ENCODE results near the gene NLRP6.
"Not testable (repeated sequence)": the region's sequence is repeated elsewhere in the genome, so short reads cannot be mapped to it uniquely, and the experiment has no call there.

Gene NLRP6

DNA sequence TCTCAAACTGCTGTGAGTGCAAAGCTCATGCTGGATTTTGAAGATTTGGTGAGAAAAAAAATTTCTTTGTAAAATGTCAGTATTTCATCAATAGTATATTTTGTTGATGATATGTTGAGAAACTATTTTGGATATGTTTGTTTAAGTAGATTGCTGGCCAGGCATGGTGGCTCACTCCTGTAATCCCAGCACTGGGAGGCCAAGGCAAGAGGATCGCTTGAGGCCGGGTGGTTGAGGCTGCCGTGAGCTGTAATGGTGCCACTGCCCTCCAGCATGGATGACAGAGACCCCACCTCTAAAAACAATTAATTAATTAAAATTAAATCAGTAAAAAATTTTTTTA is 49.3 kb downstream of the NLRP6 start:
- FAIRE-seq: no peak

DNA sequence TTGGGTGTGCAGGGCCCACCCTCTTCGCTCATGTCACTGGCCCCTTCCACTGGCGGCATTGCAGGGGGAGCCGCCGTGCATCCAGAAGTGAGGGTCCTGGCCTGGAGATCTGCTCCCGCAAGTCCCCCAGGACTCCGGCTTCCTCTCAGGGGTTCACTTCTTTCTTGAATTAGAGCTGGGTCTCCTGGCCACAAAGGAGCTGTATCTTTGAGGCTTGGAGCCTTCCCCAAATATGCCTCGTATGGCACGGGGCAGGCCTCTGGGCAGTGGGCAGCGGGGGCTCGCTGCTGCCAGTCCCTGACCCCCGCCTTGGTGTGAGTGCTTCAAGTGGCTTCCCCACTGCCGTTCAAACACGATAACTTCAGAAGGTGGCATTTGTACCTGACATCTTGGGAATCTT is 49.8 kb downstream of the NLRP6 start:
- FAIRE-seq: no peak

DNA sequence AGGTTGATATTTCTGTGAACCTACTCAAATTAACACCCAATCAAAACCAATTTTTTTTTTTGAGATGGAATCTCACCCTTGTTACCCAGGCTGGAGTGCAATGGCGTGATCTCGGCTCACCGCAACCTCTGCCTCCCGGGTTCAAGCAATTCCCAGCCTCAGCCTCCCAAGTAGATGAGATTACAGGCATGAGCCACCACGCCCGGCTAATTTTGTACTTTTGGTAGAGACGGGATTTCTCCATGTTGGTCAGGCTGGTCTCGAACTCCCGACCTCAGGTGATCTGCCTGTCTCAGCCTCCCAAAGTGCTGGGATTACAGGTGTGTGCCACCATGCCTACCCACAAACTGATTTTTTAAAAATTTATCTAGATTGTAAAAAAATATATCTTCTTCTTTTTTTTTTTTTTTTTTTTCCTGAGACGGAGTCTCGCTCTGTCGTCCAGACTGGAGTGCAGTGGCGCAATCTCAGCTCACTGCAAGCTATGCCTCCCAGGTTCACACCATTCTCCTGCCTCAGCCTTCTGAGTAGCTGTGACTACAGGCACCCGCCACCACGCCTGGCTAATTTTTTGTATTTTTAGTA is 50.4 kb downstream of the NLRP6 start:
- FAIRE-seq: not testable (repeated sequence)

DNA sequence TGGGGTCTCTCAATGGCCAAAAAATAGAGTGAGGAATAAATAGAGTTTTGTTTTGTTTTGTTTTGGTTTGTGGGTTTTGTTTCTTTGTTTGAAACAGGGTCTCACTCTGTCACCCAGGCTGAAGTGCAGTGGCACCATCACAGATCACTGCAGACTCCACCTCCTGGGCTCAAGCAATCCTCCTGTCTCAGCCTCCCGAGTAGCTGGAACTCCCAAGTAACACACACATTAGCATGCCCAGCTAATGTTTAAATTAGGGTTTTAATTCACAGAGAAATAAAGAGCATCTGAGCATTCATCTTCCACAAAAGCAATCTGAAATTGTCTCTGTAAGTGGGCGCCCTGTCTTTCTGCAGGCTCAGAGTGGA is 51.7 kb downstream of the NLRP6 start:
- FAIRE-seq: no peak

DNA sequence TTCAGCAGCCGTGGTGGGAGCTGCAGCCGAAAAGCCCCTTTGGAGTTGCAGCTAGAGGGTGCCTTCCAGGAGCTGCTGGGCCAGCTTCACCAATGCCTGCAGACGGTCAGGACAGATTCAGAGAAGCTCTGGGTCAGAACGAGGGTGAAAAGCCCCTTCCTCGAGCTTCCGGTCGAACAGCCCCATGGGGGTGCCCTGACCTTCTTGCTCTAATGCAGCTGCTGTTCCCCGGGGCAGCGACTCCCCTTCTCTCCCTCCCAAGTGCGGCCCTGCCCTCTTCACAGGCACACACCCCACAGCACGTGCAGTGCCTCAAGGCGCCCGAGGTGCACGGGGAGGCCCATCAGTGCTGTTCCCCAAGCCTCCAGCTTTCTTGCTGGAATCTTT is 52.1 kb downstream of the NLRP6 start:
- no peak for FAIRE-seq

DNA sequence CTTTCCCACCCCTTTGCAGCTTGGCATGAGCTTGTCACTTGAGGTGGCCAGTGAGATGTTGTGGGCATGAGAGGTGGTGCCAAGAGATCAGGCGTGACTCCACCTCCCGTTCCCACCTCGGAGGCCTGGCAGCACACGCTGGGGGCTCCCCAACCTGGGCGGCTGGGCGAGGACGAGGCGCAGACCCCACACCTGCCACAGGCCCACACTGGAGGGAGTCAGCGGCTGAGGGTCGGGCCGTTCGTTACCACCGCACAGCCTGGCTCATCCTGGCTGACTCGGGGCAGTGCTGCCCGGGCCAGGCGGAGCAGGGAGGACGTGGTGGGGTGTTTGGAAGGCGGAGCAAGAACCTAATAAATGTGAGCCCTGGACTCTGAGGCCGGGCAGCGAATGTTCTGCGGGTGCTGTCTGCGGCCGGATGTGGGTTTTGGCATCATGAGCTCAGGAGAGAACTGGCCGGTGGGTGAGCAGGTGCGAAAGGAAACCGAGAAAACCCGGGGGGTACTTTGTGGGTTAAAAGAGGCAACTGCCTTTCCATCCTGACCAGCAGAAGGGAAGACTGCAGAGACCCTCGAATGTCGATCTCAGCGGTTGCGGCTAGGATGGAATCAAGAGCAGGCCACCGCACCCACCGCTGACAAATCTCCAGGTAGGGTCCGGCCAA is 52.6 kb downstream of the NLRP6 start:
- no peak for FAIRE-seq

DNA sequence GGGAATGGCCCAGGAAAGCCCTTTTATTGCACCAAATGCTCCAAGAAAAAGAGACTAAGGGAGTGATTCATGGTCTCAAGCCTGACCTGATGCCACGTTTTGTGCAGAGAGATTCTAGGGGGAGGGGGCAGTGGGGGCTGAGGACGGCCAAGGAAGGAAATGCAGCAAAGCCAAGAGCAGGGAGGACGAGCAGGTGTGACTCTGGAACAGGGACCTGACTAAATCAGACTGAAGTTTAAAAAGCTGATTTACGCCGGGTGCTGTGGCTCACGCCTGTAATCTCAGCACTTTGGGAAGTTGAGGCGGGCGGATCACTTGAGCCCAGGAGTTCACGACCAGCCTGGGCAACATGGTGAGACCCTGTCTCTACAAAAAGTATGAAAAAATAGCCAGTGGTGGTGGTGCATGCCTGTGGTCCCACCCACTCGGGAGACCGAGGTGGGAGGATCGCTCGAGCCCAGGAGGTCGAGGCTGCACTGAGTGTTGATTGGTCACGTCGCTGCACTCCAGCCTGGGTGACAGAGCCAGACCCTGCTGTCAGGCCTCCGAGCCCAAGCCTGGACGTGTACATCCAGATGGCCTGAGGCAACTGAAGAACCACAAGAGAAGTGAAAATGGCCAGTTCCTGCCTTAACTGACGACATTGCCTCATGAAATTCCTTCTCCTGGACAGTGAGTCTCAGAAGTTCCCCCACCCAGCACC is 53.3 kb downstream of the NLRP6 start:
- no peak for FAIRE-seq

DNA sequence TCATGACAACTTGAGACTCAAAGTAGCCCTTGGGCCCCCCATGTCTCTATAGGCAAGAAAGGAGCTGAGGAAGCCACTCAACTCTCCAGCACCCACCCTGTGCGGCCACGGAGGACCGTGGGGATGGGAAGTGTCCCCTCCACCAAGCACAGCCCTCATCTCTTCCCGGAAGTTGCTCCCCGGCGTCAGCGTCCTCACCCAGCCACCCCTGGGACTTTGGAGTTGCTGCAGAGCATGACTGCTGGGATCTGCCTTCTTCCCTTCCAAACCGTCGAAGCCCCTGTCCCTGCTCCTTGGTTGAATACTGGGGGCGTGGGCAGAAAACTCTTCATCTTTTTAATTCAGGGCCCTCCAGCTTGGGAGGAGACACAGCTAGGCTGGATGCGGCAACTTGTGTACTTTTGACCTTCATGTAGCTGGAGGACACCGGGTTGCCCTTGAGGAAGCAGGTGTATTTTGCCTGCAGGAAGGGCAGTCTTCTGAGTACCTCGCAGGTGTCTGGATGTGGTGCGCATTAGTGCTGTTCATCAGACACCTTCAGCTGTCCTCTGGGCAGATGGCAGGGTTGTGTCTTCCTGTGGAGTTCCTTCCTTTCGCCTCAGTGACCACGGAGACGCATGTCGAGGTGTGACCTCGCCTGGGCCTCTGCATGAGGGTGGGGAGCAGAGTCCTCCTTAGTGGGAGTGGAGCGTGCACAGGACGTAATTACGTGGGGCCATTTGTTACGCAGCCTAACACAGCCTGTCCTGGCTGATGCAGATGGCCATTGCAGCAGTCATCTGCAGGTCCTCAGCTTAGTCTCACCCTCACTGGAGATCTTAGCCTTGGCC is 54.7 kb downstream of the NLRP6 start:
- no peak for FAIRE-seq

DNA sequence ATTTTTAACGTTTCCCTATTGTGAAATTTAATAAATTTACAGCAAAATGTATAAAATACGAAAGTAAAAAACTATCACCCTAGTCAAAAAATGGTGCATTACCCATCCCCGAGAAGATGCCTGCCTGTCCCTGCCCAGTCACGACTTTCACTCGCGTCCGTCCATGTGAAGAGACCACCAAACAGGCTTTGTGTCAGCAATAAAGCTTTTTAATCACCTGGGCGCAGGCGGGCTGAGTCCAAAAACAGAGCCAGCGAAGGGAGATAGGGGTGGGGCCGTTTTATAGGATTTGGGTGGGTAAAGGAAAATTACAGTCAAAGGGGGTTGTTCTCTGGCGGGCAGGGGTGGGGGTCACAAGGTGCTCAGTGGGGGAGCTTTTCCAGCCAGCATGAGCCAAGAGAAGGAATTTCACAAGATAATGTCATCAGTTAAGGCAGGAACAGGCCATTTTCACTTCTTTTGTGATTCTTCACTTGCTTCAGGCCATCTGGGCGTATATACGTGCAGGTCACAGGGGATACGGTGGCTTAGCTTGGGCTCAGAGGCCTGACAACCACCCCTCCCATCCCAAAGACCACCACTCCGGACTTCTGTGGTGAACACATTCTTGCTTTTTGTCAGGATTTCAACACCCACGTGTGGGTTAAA is 55.5 kb downstream of the NLRP6 start:
- FAIRE-seq: not testable (repeated sequence)

DNA sequence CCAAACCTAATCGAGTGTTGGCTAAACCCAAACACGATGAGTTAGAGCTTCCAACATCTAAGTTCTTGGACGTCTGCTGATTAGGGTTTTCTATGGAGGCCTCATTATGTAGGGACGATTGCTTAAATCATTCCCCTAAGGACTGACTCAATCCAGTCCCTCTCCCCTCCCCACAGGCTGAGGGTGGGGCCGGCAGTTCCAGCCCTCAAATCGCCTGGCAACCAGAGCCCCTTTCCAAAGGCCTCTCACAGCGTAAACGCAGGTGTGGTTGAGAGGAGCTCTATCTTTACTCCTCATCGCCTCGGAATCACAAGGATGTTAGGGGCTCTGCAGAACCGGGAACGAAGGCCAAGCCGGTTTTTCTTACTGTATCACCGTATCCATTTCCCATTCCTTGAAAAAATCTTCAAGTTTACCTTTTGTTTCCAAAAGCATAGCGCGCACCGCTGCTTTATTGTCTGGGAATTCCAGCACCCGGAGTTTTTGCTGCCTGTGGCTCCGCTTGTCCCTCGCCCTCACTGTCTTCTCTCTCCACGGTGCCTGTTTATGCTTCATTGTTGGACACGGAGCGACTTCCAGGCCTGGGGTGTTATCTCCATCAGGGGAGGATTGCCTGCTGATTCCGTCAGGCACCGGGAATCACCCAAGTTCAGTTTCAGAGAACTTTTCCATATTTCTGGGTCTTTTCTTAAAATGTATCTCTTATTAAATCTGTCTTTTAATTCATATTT is 56.2 kb downstream of the NLRP6 start:
- no peak for FAIRE-seq
